GM10266 (cell line): Measurements from ENCODE around the gene SMAD6.
"Not testable (repeated sequence)": the region's sequence is repeated elsewhere in the genome, so short reads cannot be mapped to it uniquely, and the experiment has no call there.

ENCODE experiments used
- DNase-seq: peaks from one replicate; pipeline ENCODE4 v3.0.0; 2012; ENCODE audit errors: extremely low spot score
- CTCF ChIP-seq: IDR thresholded peaks from 2 replicates; pipeline ENCODE4 v1.5.1; 2012; ENCODE audit warnings: mild to moderate bottlenecking, low read depth; ENCODE audit not compliant: control insufficient read depth, insufficient read depth; ENCODE audit errors: missing control alignments

The SMAD6 gene

GRCh38 chr15:66682865-66683264 lies 19.2 kb upstream of the SMAD6 start:
- DNase-seq: no peak
- no peak for TF ChIP-seq CTCF

DNA sequence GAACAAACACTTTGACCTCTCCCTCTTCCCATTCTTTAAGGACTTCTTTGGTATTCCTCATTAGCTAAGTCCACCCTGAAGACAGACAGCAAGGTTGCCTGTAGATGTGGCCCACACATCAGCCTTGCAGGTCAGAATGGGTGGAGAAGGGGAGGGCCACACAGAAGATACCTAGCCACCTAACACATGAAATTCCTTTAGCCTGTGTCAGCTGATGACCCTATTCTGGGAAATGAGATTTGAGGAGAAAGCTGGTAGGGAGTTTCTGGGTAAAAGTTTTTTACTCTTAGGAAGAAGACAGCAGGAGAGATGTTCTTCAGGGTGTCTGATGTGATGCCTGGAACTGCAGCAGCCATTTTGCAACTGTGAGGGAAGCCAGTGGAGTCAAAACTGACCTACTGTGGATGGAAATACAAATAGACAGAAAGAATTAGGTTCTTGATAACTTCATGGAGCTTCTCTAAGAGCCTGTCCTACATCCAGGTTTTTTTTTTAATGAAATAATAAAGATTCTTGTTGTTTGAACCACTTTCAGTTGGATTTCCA lies 17.8 kb upstream of the SMAD6 start:
- no peak for DNase-seq
- TF ChIP-seq CTCF: no peak

GRCh38 chr15:66685638-66686150 lies 16.3 kb upstream of the SMAD6 start:
- TF ChIP-seq CTCF: no peak
- no peak for DNase-seq

DNA sequence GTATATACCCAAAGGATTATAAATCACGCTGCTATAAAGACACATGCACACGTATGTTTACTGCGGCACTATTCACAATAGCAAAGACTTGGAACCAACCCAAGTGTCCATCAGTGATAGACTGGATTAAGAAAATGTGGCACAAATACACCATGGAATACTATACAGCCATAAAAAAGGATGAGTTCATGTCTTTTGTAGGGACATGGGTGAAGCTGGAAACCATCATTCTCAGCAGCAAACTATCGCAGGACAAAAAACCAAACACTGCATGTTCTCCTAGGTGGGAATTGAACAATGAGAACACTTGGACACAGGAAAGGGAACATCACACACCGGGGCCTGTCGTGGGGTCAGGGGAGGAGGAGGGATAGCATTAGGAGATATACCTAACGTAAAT lies 11.1 kb upstream of the SMAD6 start:
- not testable (repeated sequence) for DNase-seq

- no peak for DNase-seq
- no peak for TF ChIP-seq CTCF
These were observed 10.3 kb upstream of the SMAD6 start for GRCh38 chr15:66691727-66692126.

- TF ChIP-seq CTCF: no peak
- DNase-seq: no peak
These were observed 9.6 kb upstream of the SMAD6 start for GRCh38 chr15:66692391-66692790.

DNA sequence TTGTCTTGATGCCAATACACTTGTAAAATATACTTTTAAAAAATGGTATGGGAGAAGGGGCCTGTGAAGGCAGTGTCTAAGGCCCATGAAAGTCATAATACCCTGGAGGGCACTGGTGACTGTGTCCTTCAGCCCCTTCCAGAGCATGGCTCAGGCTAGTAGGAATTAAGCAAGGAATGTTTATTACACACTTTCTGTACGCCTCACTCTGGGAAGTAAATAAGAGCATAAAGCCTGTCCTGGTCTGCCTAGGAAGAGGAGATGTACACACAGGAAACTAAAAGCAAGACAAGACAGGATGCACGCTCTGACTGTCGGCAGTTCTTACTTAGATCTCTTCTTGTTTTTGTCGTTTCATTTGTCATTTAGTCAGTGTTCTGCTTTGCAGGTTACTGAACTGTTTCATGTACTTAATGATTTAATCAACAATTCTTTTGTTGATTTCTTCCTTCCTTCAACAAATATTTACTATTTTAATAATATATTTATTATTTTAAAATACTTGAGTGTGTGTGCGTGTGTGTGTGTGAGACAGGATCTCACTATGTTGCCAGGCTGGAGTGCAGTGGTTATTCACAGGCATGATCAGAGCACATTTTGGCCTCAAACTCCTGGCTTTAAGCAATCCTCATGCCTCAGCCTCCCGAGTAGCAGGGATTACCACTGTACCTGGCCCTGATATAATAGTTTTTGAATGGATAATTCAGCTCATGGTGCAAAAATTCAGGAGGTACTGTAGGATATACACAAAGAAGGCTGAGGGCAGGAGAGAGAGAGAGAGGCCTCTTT lies 9.0 kb upstream of the SMAD6 start:
- TF ChIP-seq CTCF: no peak
- DNase-seq: no peak
